AG04449 (cell line): Measurements from ENCODE around the gene MAML2.

Experiments used
- CTCF ChIA-PET: fragments of 350-600 bp; formaldehyde crosslinking; extraction: SDS; loops from one replicate; lab custom pipeline; 2021; ENCODE audit warnings: antibody characterized with exemption; lab: Yijun Ruan, JAX
- POLR2A ChIA-PET: fragments of 400-600, 350-600 bp; formaldehyde crosslinking; extraction: SDS; loops from one replicate; lab custom pipeline; 2020; ENCODE audit warnings: antibody characterized with exemption, inconsistent platforms; lab: Yijun Ruan, JAX
- DNase-seq: peaks from one replicate; pipeline ENCODE4 v3.0.0-alpha.2; 2010; ENCODE audit warnings: low read depth, low spot score
- H3K4me3 ChIP-seq: 2 replicates; pipeline ENCODE4 v1.5.1; 2011; ENCODE audit warnings: low read depth, mild to moderate bottlenecking, control low read depth, low read length
- TF ChIP-seq, protein P1 (sequence below): IDR thresholded peaks from one replicate; pipeline ENCODE4 v1.5.1; 2011; ENCODE audit warnings: mild to moderate bottlenecking, moderate library complexity, low read length, control low read depth, inconsistent platforms; ENCODE audit not compliant: insufficient read depth; ENCODE audit errors: missing control alignments

The MAML2 gene

DNA sequence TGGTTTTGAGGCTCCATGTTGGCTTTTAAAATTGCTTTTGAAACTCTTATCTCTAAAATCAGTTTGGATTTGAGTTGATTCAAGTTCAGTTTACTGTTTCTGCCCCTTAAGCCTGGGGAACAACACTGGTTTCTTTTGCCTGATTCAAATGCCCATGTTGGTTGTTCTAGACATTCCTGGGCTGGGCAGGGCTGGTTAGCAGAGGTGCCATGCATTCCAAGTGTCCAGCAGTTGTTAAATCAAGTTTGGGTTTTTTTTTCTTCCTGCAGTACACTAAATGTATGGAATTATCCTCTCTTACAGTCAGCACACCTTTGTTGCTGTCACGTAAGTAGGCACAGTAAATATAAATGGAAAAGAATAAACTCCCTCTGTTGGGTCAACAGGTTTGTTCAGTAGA is 351.9 kb downstream of the MAML2 start:
- POLR2A ChIA-PET, result no interaction called here
- TF ChIP-seq, protein P1, sequence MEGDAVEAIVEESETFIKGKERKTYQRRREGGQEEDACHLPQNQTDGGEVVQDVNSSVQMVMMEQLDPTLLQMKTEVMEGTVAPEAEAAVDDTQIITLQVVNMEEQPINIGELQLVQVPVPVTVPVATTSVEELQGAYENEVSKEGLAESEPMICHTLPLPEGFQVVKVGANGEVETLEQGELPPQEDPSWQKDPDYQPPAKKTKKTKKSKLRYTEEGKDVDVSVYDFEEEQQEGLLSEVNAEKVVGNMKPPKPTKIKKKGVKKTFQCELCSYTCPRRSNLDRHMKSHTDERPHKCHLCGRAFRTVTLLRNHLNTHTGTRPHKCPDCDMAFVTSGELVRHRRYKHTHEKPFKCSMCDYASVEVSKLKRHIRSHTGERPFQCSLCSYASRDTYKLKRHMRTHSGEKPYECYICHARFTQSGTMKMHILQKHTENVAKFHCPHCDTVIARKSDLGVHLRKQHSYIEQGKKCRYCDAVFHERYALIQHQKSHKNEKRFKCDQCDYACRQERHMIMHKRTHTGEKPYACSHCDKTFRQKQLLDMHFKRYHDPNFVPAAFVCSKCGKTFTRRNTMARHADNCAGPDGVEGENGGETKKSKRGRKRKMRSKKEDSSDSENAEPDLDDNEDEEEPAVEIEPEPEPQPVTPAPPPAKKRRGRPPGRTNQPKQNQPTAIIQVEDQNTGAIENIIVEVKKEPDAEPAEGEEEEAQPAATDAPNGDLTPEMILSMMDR, result no peak
- CTCF ChIA-PET, result no interaction called here

DNA sequence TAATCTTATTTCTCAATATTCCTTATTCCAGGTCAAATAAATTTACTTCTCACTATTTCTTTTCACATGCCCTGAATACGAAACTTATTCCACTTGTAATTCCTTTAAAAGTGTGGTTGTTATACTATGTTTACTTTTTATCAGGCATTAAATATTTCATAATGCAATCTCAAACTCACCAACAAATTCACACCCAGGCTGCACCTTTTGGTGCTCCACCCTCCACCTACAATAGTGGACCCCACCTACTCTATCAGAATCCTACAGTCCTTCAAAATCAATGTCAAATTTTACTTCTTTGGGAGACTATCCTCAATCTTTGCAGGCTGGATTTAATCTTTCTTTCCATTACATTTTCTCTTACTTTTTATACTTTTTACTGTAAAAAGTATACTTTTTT is 353.2 kb downstream of the MAML2 start:
- ChIA-PET CTCF (no interaction called here), POLR2A (no interaction called here)
- TF ChIP-seq, protein P1, result no peak
- no peak for DNase-seq
- no peak overlapping the region for H3K4me3 ChIP-seq

More for the DNA sequence above, 351.9 kb downstream of the MAML2 start:
- H3K4me3 ChIP-seq, result no peak overlapping the region
- no peak for DNase-seq

DNA sequence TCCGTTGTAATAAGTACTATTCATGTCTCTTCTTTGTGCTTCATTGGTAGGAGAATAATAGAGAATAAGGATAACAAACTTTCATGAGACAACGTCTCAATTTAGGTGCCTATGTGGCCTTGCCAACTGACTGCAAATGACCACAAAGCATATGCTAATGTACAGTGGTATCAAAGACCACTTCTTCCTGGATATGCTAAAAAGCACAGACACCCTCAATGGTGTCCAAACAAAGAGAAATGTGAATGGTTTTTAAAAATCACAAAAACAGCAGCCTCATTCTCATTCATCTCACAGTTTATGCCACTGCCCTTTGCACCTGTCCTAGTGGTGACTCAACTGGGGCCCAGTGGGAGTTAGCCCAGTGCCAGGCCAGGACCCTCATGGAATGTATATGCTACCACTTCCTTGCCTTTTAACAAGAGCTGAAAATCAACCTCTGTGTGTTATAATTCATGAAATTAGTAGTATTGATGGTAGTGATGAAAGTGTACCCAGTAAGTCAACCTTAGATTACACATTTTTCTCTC is 353.9 kb downstream of the MAML2 start:
- DNase-seq, result no peak
- CTCF ChIA-PET, result no interaction called here
- POLR2A ChIA-PET, result no interaction called here
- TF ChIP-seq, protein P1, result no peak
- no peak overlapping the region for H3K4me3 ChIP-seq

GRCh38 chr11:95985174-95985808 is 357.7 kb downstream of the MAML2 start:
- ChIA-PET CTCF (interaction anchor here (0.7 to 1.1 kb wide), 2 partner anchors 146 to 149 kb away, joined by 3 read pairs; no protein-coding TSS in a partner anchor), POLR2A (no interaction called here)
- no peak for DNase-seq
- TF ChIP-seq, protein P1, result no peak
- no peak overlapping the region for H3K4me3 ChIP-seq

DNA sequence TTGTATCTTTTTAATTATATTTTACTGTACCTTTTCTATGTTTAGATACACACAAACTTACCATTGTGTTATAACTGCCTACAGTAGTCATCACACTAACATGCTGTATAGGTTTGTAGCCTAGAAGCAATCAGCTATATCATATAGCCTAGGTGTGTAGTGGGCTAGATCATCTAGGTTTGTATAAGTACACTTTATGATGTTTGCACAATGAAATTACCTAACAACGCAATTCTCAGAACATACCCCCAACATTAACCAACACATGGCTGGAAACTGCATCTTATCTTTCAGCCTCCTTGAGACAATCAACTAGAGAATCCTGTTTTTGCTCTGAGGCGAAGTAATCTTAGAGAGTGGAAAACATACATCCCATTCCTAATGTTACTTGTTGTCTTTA is 358.9 kb downstream of the MAML2 start:
- CTCF ChIA-PET, result interaction anchor here (2.0 kb wide), 1 partner anchor 135 kb away, joined by 6 read pairs; no protein-coding TSS in a partner anchor
- DNase-seq, result no peak
- H3K4me3 ChIP-seq, result no peak overlapping the region
- TF ChIP-seq, protein P1, result no peak
- POLR2A ChIA-PET, result no interaction called here

- CTCF ChIA-PET, result interaction anchor here (0.8 to 1.5 kb wide), 4 partner anchors 10 to 416 kb away, joined by 3 to 4 read pairs (median 4); no protein-coding TSS in a partner anchor
- DNase-seq, result no peak
- POLR2A ChIA-PET, result no interaction called here
- TF ChIP-seq, protein P1, result no peak
- H3K4me3 ChIP-seq, result no peak overlapping the region
Measured at GRCh38 chr11:95977534-95978174, 365.3 kb downstream of the MAML2 start.
